Measurements from ENCODE around the gene SCIMP.

The SCIMP gene

DNA sequence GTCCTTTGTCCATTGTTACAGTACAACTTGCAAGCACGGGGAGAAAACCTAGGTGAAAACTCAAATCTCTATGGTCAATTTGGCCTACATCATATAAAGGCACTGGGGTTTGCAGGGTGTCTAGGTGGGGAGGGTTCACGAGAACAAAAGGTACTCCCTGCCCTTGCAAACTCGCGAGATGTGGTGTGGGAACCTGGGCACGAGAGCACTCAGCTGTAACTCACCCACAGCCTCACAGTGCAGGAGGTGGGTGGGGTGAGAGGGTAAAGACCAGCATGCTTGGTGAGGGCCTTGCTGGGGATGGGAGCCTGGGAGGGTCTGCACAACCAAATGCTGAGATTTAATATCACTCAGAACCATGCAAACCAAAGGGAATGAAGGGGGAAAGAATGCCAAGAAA is 24.6 kb downstream of the SCIMP start:
- no peak for DNase-seq (ENCODE audit: low spot score)
- TF ChIP-seq, protein P1, sequence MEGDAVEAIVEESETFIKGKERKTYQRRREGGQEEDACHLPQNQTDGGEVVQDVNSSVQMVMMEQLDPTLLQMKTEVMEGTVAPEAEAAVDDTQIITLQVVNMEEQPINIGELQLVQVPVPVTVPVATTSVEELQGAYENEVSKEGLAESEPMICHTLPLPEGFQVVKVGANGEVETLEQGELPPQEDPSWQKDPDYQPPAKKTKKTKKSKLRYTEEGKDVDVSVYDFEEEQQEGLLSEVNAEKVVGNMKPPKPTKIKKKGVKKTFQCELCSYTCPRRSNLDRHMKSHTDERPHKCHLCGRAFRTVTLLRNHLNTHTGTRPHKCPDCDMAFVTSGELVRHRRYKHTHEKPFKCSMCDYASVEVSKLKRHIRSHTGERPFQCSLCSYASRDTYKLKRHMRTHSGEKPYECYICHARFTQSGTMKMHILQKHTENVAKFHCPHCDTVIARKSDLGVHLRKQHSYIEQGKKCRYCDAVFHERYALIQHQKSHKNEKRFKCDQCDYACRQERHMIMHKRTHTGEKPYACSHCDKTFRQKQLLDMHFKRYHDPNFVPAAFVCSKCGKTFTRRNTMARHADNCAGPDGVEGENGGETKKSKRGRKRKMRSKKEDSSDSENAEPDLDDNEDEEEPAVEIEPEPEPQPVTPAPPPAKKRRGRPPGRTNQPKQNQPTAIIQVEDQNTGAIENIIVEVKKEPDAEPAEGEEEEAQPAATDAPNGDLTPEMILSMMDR (IDR thresholded peaks at IDR 0.05; ENCODE audit: borderline replicate concordance, control extremely low read depth, extremely low read depth, insufficient read depth, missing control alignments): no peak
- in situ Hi-C loops (cut with MboI; ENCODE audit: low sequenced_read_pairs, unreplicated experiment): no loop called here

DNA sequence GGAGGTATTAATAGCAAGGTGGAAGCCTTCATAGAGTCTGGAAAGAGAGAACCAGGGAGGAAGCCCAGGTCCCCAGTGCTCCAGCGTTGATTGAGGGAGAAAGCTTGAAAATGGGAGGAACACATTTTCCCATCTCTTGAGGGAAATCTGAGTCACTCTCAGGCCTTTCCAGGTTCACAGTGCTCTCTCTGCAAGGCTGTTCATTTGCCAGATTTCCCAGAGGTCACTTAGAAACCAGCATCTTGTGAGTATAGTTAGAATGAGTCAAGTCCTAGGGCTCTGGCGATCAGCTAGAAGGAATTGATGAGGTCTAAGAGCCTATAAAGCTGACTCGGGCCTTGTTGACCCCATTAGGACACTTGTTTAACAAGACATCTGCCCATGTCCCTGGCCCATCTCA is 25.3 kb downstream of the SCIMP start:
- in situ Hi-C loops (cut with MboI; ENCODE audit: low sequenced_read_pairs, unreplicated experiment): no loop called here
- TF ChIP-seq, protein P1 (IDR thresholded peaks at IDR 0.05; ENCODE audit: borderline replicate concordance, control extremely low read depth, extremely low read depth, insufficient read depth, missing control alignments): no peak
- DNase-seq (ENCODE audit: low spot score): no peak

DNA sequence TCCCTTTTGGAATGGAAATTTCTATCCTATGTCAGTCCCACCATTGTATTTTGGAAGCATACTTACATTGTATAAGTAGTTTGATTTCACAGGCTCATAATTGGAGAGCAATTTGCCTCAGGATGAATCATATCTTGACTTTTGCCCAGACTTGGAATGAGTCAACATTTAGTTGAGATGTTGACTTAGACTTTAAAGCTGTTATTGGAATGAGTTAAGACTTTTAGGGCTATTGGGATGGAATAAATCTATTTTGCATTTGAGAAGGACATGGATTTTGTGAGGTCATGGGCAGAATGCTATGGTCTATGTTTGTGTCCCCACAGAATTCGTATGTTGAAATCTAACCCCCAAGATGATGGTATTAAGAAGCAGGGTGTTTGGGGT is 30.8 kb downstream of the SCIMP start:
- in situ Hi-C loops (cut with MboI; ENCODE audit: low sequenced_read_pairs, unreplicated experiment): no loop called here
- DNase-seq (ENCODE audit: low spot score): no peak
- TF ChIP-seq, protein P1 (IDR thresholded peaks at IDR 0.05; ENCODE audit: borderline replicate concordance, control extremely low read depth, extremely low read depth, insufficient read depth, missing control alignments): no peak

DNA sequence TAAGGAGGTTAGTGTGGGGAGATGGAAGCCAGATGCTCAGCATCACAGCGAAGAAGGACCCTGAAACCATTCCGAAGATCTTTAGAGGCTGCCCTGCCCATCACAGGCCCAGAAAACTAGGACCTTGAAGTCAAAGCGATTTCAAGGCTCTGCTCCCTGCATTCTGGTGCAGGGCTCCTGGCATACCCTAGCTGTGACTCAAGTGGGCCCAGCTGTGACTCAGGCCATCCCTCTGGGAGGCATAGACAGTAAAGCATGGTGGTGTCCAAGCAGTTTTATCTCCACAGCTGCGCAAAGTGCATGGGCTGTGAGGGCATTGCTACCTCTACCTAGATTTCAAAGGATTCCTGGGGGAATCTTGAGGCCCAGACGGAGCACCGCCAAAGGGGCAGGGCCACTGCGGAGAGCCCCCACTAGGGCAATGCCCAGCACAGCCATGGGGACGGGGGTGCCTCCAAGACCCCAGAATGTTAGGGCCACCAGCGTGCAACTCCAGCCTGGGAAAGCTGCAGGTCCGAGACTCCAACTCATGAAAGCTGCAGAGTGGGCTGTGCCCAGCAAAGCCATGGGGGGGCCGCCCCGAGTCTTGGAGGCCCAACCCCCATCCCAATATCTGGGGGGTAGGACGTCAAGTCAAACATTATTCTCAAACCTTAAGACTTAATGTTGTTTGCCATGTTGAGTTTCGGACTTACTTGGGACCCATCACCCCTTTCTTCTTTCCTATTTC is 31.3 kb downstream of the SCIMP start:
- TF ChIP-seq, protein P1 (IDR thresholded peaks at IDR 0.05; ENCODE audit: borderline replicate concordance, control extremely low read depth, extremely low read depth, insufficient read depth, missing control alignments): no peak
- in situ Hi-C loops (cut with MboI; ENCODE audit: low sequenced_read_pairs, unreplicated experiment): no loop called here
- no peak for DNase-seq (ENCODE audit: low spot score)

DNA sequence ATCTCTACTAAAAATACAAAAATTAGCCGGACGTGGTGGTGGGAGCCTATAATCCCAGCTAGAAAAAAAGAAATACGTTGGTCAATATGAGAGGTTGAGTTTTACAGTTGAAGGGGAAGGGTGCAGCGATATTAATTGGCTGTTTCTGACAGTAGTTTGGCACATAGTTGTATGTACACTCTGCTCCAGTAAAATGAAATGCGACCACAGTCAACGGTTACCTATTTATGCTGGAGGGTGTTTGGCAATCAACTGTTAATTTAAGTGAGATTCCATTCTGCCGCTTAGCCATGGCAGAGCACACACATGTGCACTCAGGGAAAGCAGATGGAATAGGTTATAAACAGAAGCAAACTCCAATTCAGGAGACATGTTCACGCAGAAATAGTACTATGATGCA is 33.6 kb downstream of the SCIMP start:
- in situ Hi-C loops (cut with MboI; ENCODE audit: low sequenced_read_pairs, unreplicated experiment): no loop called here
- TF ChIP-seq, protein P1 (IDR thresholded peaks at IDR 0.05; ENCODE audit: borderline replicate concordance, control extremely low read depth, extremely low read depth, insufficient read depth, missing control alignments): no peak
- DNase-seq (ENCODE audit: low spot score): no peak

DNA sequence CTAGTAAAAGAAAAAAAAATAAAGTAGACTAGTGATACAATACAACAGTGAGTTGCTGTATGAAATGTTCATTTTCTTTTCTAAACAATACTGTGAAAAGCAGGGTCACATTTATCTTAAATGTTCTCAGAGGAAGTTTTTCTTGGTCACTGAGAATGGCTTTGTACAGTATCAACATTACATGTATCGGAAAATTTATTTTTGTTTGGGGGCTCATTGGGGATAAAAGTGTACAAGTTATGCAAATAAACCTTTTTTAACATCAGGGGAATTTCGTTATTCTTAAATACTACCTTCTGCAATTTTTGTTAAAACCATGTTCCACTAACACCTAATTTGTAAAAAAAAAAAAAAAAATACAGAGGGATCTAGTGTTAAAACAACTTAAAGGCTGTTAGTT is 34.3 kb downstream of the SCIMP start:
- peak; percentile 46 for DNase-seq (ENCODE audit: low spot score)
- TF ChIP-seq, protein P1 (IDR thresholded peaks at IDR 0.05; ENCODE audit: borderline replicate concordance, control extremely low read depth, extremely low read depth, insufficient read depth, missing control alignments): no peak
- in situ Hi-C loops (cut with MboI; ENCODE audit: low sequenced_read_pairs, unreplicated experiment): no loop called here

All from GM13976 (cell line).